GM21737 (cell line): ENCODE data around the gene MMP23B.

Source experiments
- ATAC-seq: cut with Tn5 transposase; IDR thresholded peaks from one replicate; pipeline ENCODE4 v1.9.1; 2021; ENCODE audit warnings: mild to moderate bottlenecking, moderate library complexity; ENCODE audit not compliant: unreplicated experiment

The MMP23B gene

GRCh38 chr1:1602304-1602967 lies 29.5 kb upstream of the MMP23B start:
- no peak for ATAC-seq

DNA sequence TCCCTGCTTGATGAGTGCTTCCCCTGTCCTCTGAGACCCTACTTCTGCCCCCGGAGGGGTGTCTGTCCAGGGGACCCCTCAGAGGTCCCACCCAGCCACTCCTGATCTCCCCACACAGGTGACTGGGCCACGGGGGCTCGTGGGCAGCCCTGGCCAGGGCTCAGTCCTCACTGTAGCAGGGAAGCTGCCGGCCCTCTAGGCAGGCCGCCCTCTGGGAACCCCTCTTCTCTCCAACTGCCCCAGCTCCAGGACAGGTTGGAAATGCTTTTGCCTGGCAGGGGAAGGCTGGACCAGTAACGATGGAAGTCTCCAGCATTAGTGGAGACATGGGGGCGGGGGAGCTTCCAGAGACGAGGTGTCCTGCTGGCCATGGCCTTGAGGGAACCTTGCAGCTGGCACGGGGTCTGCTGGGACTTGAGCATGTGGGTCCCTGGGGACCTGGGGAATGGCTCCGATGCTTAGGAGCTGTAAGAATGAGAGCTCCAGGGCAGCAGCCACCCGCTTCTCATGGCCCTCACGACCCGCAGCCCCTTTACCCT lies 28.9 kb upstream of the MMP23B start:
- no peak for ATAC-seq

- ATAC-seq: no peak
Observed at GRCh38 chr1:1603671-1604373, 28.2 kb upstream of the MMP23B start.

DNA sequence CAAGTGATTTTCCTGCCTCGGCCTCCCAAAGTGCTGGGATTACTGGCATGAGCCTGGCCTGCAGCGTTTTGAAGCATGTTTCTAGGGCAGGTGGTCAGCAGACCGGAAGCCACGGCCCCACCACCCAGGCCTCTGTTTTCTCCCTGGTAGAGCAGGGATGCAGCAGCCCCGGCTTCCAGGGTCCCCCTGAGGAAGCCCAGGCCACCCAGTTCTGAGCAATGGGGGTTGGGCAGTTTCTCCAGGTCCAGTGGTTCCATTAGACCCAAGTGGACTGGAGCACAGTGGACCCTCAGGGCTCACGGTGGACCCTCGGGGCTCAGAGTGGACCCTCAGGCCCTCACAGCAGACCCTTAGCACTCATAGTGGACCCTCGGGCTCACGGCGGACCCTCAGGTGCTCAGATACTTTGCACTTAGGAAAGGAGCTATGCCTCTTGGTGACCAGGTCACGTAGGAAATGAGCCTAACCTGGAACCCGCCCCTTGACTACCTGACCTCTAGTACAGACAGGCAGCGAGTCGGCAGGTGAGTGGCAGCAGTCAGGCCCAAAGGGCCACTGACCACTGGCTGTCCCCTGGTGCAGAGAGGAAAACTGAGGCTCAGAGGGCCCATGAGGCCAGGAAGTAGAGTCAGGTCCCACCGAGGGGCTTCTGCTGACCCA lies 27.5 kb upstream of the MMP23B start:
- no peak for ATAC-seq

GRCh38 chr1:1605034-1605591 lies 26.9 kb upstream of the MMP23B start:
- no peak for ATAC-seq

DNA sequence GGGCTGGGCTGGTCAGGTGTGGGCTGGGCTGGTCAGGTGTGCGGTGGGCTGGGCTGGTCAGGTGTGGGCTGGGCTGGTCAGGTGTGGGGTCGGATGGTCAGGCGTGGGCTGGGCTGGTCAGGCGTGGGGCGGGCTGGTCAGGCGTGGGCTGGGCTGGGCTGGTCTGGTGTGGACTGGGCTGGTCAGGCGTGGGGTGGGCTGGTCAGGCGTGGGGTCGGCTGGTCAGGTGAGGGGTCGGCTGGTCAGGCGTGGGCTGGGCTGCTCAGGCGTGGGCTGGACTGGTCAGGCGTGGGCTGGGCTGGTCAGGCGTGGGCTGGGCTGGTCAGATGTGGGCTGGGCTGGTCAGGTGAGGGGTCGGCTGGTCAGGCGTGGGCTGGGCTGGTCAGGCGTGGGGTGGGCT lies 26.2 kb upstream of the MMP23B start:
- no peak for ATAC-seq

- no peak for ATAC-seq
Observed at GRCh38 chr1:1606232-1606631, 25.7 kb upstream of the MMP23B start.

GRCh38 chr1:1609822-1610485 lies 22.0 kb upstream of the MMP23B start:
- no peak for ATAC-seq

DNA sequence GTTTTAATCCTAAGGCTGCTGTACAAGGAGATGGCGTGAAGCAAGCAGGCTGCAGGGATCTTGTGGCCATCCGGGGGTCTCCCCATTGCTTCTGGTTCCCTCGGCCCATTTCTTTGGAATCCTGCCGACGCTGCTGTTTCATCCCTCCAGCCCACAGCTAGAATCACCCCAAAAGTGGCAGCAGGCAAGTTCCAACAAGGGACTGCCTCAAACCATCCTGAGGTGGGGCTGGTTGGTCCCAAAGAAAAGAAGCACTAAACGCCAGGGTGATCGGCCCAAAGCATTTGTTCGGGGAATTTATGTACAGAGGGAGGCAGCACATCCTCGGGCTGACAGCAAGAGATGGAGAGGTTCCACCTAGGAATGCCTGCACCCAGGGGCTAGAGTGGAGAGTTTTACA lies 21.2 kb upstream of the MMP23B start:
- no peak for ATAC-seq

GRCh38 chr1:1612104-1612400 lies 19.9 kb upstream of the MMP23B start:
- no peak for ATAC-seq

GRCh38 chr1:1613509-1614082 lies 18.4 kb upstream of the MMP23B start:
- ATAC-seq: no peak

DNA sequence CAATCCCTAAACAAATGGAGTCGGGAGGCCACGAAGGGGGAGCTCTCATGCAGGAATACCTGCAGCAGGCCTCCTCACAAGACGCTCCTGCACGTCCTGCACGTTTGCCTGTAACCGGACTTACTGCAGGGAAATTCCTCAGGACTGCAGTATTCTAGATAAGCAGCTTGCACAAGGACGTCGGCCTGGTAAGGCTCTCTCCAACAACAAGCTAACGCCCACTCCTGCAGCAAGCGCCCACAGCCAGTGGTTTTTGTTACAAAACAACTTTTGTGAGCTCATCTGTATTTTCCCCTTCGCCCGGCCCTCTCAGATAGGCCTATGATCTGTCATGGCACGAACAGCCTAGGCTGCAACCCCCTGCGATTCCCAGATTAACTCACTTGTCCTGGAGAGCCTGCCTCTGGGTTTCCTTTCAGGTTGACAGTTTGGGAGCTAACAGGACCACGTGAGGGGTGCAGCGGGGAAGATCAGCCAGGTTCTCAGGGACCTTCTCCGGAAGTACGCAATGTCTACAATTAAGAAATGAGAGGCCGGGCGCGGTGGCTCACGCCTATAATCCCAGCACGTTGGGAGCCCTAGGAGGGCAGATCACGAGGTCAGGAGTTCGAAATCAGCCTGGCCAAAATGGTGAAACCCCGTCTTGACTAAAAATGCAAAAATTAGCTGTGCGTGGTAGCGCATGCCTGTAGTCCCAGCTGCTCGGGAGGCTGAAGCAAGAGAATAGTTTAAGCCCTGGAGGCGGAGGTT lies 17.6 kb upstream of the MMP23B start:
- no peak for ATAC-seq

GRCh38 chr1:1614954-1615255 lies 17.1 kb upstream of the MMP23B start:
- ATAC-seq: no peak

DNA sequence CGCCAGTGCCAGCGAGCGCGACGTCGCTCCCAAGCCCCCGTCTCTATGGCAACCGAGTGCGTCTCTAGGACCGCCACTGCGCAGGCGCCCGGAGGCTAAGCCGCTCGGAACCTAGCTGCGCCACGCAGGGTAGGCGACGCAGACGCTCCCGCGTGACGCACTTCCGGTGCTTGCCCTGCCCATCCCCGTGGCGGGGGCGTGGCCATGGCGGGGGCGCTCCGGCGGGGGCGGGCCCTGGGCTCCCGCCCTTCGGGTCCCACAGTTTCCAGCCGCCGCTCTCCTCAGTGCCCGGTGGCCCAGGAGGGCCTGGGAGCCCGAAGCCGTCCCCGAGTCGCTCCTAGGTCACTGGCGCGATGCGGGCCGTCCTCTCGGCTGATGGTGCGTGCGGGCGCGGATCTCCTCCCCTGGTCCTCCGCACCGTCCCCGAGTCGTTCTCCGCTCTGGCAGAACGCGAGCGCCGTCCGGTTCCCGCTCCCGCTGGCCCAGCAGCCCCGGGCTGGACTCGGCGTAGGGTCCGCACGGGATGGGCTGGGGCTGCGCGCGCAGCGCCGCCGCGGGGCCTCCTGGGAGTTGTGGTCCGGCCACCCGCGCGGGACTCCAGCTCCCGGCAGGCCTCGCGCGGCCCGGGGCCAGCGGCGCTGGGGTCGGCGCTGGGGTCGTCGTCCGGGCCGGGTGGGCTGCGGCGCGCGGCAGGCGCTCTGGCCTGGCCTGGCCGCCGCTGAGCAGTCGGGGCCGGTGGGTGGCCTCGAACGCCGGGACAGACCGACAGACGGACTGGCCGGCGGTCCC lies 16.5 kb upstream of the MMP23B start, which contains the start of gene MIB2:
Gene MIB2, plus strand, starts transcription at position 245 of the 789 bp plus-strand sequence. CDS start 7,953 bp downstream, outside the sequence.
- ATAC-seq: peak; percentile 74

DNA sequence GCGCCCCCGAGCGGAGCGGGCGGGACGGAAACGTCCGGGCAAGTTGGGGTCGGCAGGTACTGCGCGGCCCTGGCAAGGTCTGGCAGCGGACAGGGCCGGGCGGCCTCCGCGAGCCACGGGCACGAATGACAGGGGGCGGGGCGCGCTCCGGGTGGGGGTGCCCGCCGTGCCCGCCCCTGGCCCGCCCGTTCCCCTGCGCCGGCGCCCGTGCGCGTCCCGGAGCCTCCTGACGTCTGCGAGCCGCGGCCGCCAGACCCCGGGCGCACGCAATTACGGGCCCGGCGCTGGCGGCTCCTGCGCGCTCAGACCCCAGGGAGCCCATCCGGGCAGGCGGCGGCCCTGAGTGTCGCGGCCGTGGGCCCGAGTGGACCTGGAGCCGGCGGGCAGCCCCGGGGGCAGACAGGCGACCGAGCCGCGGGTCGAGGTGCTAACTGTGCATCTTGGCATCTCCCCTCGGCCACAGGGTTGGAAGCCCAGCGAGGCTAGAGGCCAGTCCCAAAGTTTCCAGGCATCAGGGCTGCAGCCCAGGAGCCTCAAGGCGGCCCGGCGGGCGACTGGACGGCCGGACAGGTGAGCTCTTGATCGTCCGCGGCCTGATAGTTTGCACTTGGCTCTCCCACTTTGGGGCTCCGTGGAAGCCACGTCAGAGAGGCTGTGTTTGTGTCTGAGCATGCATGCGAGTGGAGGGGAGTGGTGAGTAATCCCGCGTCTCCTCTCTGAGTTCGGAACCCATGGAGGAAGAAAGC lies 15.8 kb upstream of the MMP23B start:
- peak; percentile 19 for ATAC-seq

GRCh38 chr1:1616838-1617237 lies 15.1 kb upstream of the MMP23B start:
- ATAC-seq: no peak

DNA sequence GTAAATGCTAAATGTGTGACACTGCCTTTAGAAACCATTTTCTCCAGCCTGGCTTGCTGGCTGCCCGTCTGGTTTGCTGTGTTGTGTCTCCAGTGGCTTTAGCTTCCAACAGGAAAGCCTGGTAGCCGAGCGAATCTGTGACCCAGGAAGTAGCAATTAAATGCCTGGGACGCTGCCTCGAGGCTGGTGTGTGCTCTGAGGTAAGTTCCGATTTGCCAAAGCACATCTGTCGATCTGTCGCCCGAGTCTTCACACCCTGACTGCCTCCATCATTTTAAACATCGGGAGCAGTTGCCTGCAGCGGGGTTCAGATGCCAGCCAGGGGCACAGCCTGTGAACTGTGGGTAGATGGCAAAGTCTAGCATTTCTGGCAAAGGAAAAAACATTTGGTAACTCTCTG lies 14.5 kb upstream of the MMP23B start:
- no peak for ATAC-seq

DNA sequence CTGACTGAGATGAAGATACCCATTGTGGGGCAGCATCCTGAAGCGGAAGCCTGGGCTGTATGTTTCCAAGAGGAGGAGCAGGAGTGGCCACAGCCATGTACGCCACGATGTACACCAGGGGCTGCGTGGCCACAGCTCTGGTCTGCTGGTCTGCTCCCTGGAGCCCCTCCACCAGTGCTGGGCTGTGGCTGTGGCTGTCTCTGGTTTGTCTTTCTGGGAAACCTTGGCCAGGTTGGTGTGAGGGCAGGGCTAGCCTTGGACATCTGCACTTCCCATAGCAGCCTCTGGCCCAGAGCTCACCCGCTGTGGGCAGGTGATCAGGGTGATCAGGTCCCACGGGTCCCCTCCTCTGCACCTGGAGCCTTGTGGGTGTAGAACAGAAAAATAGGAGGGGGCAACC lies 14.0 kb upstream of the MMP23B start:
- ATAC-seq: no peak
